Chondrocyte (in vitro differentiated cells): Measurements from ENCODE around the gene GDPD5. TPM values are rescaled to one million over a fixed set of nuclear protein-coding genes. Genes with fewer than 3 reads are reported as not detected.
A peak's percentile ranks its signal among the peaks of the same experiment; 100 is the strongest.

Experiments used
- DNase-seq: peaks from one replicate; pipeline ENCODE4 v3.0.0; 2021; ENCODE audit warnings: mixed read lengths, low spot score
- H3K27ac Mint-ChIP-seq: one replicate; pipeline ENCODE4 v1.8.0; 2021; ENCODE audit warnings: mild to moderate bottlenecking, moderate library complexity, mixed read lengths; ENCODE audit not compliant: unreplicated experiment
- H3K27me3 Mint-ChIP-seq: 2 replicates; pipeline ENCODE4 v1.8.0; 2021; ENCODE audit warnings: low read depth, mixed read lengths
- H3K36me3 Mint-ChIP-seq: 2 replicates; pipeline ENCODE4 v1.8.0; 2021; ENCODE audit warnings: low read depth, mixed read lengths
- H3K4me1 Mint-ChIP-seq: 2 replicates; pipeline ENCODE4 v1.8.0; 2021; ENCODE audit warnings: low read depth, mild to moderate bottlenecking, mixed read lengths
- H3K4me3 Mint-ChIP-seq: one replicate; pipeline ENCODE4 v1.8.0; 2021; ENCODE audit warnings: mild to moderate bottlenecking, moderate library complexity, mixed read lengths; ENCODE audit not compliant: unreplicated experiment
- H3K9me3 Mint-ChIP-seq: 2 replicates; pipeline ENCODE4 v1.8.0; 2021; ENCODE audit warnings: low read depth, mixed read lengths
- CTCF ChIP-seq: fragments of 200-600 bp; sonication (generic); IDR thresholded peaks from 2 replicates; pipeline ENCODE4 v1.5.0; 2021; ENCODE audit warnings: antibody characterized with exemption, mild to moderate bottlenecking, moderate library complexity
- total RNA-seq: library from RNA; stranded (reverse); gene quantifications from 3 replicates; pipeline ENCODE4 v1.2.1, GENCODE V29; 2021

The GDPD5 gene
- total RNA-seq, 1 donor from 2014 or later: 12.6 TPM

- H3K4me1 Mint-ChIP-seq: peaks cover 16% of the 10 kb centered on the region
- no peak for TF ChIP-seq CTCF
- H3K27ac Mint-ChIP-seq: no peak overlapping the region
- H3K36me3 Mint-ChIP-seq: no peaks in the 10 kb centered on the region
- H3K9me3 Mint-ChIP-seq: no peaks in the 10 kb centered on the region
- no peaks in the 10 kb centered on the region for H3K27me3 Mint-ChIP-seq
- no peak for DNase-seq
- peak overlapping the region; percentile 66 for H3K4me3 Mint-ChIP-seq
Observed at GRCh38 chr11:75524665-75525432, 892 bp downstream of the GDPD5 start.

- no peaks in the 10 kb centered on the region for H3K36me3 Mint-ChIP-seq
- H3K4me3 Mint-ChIP-seq: peak overlapping the region; percentile 66
- H3K27me3 Mint-ChIP-seq: no peaks in the 10 kb centered on the region
- TF ChIP-seq CTCF: no peak
- no peak for DNase-seq
- H3K4me1 Mint-ChIP-seq: peaks cover 16% of the 10 kb centered on the region
- no peak overlapping the region for H3K27ac Mint-ChIP-seq
- H3K9me3 Mint-ChIP-seq: no peaks in the 10 kb centered on the region
Observed at GRCh38 chr11:75523811-75524664, 1.7 kb downstream of the GDPD5 start.

- no peak for DNase-seq
- H3K4me3 Mint-ChIP-seq: no peak overlapping the region
- H3K27ac Mint-ChIP-seq: no peak overlapping the region
- no peaks in the 10 kb centered on the region for H3K27me3 Mint-ChIP-seq
- no peaks in the 10 kb centered on the region for H3K36me3 Mint-ChIP-seq
- H3K9me3 Mint-ChIP-seq: no peaks in the 10 kb centered on the region
- TF ChIP-seq CTCF: no peak
- H3K4me1 Mint-ChIP-seq: peaks cover 16% of the 10 kb centered on the region
Observed at GRCh38 chr11:75523189-75523588, 2.6 kb downstream of the GDPD5 start.

- Mint-ChIP-seq H3K4me1 (peaks cover 16% of the 10 kb centered on the region), H3K36me3 (no peaks in the 10 kb centered on the region), H3K9me3 (no peaks in the 10 kb centered on the region), H3K27me3 (no peaks in the 10 kb centered on the region), H3K27ac (no peak overlapping the region), H3K4me3 (no peak overlapping the region)
- no peak for DNase-seq
- TF ChIP-seq CTCF: no peak
Observed at GRCh38 chr11:75522286-75523044, 3.3 kb downstream of the GDPD5 start.

- Mint-ChIP-seq H3K27me3 (no peaks in the 10 kb centered on the region), H3K27ac (no peak overlapping the region), H3K4me3 (no peak overlapping the region), H3K9me3 (no peaks in the 10 kb centered on the region), H3K36me3 (peaks cover 2% of the 10 kb centered on the region), H3K4me1 (peaks cover 8% of the 10 kb centered on the region)
- TF ChIP-seq CTCF: no peak
- no peak for DNase-seq
Observed at GRCh38 chr11:75520688-75521087, 5.1 kb downstream of the GDPD5 start.
